IPS-NIHi11 (cell line): ENCODE measurements around the gene SPRYD3.
"Not testable (repeated sequence)": the region's sequence is repeated elsewhere in the genome, so short reads cannot be mapped to it uniquely, and the experiment has no call there.

Experiments
- DNase-seq: peaks from one replicate; pipeline ENCODE4 v3.0.0; 2012; ENCODE audit warnings: mixed read lengths, low spot score

Gene SPRYD3

GRCh38 chr12:53051881-53052412 lies 27.2 kb downstream of the SPRYD3 start:
- DNase-seq, result no peak

GRCh38 chr12:53051058-53051880 lies 27.9 kb downstream of the SPRYD3 start:
- DNase-seq, result no peak

DNA sequence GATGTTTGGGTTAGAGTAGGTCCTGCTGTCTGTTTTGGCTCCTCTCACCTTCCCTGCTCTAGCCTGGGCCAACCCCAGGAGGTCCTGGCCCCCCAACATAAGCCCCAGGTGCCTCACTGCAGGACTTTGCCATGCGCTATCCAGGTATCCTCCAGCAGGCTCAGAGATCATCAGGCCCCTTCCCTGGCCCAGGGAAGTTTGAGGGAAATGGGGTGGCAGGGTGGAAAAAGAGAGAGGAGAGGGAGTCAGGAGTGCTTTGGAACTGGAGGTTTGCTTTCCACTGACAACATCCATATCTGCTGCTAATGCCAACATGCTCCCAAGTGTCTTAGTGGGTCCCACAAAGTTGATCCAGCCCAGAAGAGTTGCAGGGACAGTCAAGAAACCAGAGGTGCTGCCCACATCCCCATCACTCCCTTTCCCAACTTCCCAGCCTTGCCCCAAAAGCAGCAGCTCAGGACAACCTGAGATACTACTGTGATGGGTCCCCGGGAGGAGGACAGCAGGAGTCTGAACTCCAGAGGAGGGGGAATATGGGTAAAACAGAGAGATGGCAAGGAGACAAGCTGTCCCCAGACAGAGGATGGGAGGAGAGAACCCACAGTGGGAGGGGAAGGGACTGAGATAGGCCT lies 28.6 kb downstream of the SPRYD3 start:
- no peak for DNase-seq

- DNase-seq, result peak; percentile 64
Measured at GRCh38 chr12:53049571-53050318, 29.4 kb downstream of the SPRYD3 start, which contains the start of gene TNS2. Gene TNS2 (plus strand): TSS chr12:53050065. CDS start chr12:53050186, 121 bp downstream.

GRCh38 chr12:53048780-53049401 lies 30.3 kb downstream of the SPRYD3 start:
- DNase-seq, result no peak

GRCh38 chr12:53048033-53048779 lies 31.0 kb downstream of the SPRYD3 start:
- no peak for DNase-seq

GRCh38 chr12:53047221-53048032 lies 31.8 kb downstream of the SPRYD3 start:
- DNase-seq, result peak; percentile 90

- no peak for DNase-seq
Measured at GRCh38 chr12:53046655-53047220, 32.5 kb downstream of the SPRYD3 start.

DNA sequence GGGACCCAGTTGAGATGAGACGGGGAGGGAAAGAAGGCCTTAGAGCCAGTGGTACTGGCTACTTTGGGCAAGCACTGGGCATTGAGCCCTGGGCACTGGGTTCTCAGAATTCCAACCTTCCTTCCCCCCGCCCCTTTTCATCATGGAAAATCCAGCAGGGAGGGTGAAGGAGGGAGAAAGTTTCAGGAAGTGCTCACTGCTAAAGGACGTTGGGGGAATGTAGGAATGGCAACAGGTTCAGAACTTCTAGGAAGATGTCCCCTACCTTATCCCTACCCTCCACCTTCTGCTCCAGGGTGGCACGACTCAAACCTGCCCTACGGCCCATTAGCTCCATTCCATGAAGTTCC lies 33.5 kb downstream of the SPRYD3 start:
- no peak for DNase-seq

GRCh38 chr12:53044896-53045695 lies 34.1 kb downstream of the SPRYD3 start:
- DNase-seq, result no peak

GRCh38 chr12:53044052-53044581 lies 35.1 kb downstream of the SPRYD3 start:
- DNase-seq, result no peak

DNA sequence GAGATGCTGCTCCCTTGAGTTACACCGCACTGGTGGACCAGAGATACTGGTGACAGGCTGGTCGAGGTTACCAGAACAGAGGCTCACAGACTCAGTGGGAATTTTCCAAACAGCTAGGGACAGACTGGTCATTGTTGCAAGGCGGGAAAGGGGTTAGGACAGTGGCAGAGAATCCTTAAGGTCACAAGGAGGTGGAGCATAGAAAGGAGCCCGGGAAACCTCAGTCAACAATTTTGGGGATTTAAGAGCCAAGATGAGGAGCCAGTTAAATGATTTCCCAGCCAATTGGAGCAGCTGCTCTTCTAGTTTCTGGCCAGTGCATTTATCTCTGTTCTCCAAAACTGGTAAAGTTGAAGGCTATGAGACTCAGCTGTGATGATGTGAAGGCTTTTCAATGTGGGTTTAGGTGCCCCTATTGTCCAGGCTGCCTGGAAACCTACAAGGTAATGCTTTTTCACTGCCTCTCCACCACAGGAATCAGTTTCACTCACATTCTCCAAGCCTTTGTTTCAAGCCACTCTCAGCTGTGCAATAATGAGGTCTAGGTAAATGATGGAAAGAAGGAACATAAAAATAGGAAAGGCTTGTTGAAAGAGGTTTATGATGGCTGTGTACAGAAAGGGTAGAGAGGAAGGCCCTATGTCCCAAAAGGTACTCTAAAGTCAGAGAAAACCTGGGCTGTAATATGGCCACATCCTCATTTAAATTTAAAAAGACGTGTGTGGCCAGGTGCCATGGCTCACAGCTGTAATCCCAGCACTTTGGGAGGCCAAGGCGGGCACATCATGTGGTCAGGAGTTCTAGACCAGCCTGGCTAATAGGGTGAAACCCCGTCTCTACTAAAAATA lies 36.4 kb downstream of the SPRYD3 start:
- no peak for DNase-seq

DNA sequence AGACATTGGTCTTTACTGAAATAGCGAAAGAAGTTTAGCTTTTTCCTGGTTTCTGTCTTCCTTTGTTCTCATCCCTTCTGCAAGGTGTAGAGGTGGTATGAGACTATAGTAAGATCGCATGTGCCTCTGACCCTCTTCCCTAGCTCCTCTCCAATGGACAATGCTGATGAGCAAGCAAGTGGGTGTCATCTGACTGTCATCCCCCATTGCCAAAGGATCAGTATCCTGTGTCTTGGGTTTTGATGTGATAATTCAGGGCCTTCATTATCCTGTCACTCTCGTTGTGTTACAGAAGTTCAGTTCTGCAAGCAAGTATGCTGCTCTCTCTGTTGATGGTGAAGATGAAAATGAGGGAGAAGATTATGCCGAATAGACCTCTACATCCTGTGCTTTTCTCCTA lies 39.3 kb downstream of the SPRYD3 start:
- DNase-seq, result no peak

GRCh38 chr12:53036802-53037201 lies 42.4 kb downstream of the SPRYD3 start:
- no peak for DNase-seq

DNA sequence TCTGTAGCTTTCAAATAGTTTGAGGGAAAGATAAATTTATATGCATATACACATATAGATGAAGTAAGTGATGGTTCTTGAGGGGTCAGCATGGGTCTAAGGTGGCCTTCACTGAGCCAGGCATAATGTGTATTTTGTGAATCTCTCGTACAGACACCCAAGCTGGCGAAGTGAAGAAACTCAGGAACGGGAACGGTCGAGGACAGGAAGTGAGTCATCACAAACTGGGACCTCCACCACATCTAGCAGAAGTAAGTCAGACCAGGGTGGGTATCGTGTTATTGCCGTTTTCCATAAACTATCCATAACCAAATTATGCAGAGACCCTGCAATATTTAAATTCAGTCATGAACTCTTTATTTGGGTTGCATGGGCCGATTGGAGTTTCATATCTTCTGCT lies 44.7 kb downstream of the SPRYD3 start:
- DNase-seq, result no peak

- DNase-seq, result not testable (repeated sequence)
Measured at GRCh38 chr12:53033832-53034231, 45.4 kb downstream of the SPRYD3 start.

DNA sequence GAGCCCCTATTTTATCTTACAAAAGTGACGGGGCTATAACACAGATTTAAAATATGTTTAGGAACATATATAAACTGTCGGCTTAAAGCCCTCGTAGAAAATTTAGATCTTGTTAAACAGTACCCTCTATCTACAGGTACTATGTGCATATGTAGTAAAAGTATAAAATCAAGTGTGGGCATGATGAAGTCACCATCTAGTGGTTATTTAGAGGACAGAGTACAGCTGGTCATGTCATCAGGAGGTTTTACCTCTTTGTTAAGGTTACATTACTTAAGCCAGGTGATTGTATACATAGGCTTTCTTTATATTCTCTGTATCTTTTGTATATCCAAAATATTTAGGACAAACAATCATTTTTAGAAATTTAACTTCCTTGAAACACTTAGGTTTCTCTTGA lies 47.6 kb downstream of the SPRYD3 start:
- DNase-seq, result no peak

DNA sequence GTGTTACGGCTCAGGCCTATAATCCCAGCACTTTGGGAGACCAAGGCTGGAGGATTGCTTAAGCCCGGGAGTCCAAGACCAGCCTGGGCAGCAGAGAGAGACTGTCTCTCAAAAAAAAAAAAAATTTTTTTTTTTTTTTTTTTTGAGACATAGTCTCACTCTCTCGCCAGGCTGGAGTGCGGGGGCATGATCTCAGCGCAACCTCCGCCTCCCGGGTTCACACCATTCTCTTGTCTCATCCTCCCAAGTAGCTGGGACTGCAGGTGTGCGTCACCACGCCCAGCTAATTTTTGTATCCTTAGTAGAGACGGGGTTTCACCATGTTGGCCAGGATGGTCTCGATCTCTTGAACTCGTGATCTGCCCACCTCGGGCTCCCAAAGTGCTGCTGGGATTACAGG lies 52.2 kb downstream of the SPRYD3 start:
- not testable (repeated sequence) for DNase-seq
